ENCODE measurements around the gene ABCD4.

DNA sequence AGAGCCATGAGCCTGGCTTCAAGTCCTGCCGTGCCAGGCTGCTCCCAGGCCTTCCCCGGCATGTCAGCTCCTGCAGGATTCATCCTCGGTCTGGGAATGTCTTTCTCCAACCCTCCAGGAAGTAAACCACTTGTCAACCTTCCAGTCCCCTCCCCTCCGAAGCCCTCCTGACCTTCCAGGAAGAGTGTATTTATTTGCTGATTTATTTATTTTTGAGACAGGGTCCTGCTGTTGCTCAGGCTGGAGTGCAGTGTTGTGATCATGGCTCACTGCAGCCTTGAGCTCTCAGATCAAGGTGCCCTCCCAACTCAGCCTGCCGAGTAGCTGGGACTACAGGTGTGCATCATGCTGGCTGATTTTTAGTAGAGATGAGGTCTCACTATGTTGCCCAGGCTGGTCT is 38.8 kb downstream of the ABCD4 start:
- TF ChIP-seq CTCF (IDR thresholded peaks at IDR 0.05) (no peak), RFX5 (IDR thresholded peaks at IDR 0.05) (no peak), POLR2A (IDR thresholded peaks at IDR 0.05; ENCODE audit: low read length) (no peak), CHD2 (IDR thresholded peaks at IDR 0.05; ENCODE audit: low read length, partially characterized antibody) (no peak), JUNB (IDR thresholded peaks at IDR 0.05) (no peak), ELK1 (IDR thresholded peaks at IDR 0.05; ENCODE audit: low read depth, low read length) (no peak), GATA3 (IDR thresholded peaks at IDR 0.05; ENCODE audit: borderline replicate concordance) (no peak), KDM5A (IDR thresholded peaks at IDR 0.05) (no peak), ZSCAN20 (CRISPR knock-in tag; IDR thresholded peaks at IDR 0.05) (no peak), SMC3 (IDR thresholded peaks at IDR 0.05) (no peak), USF2 (IDR thresholded peaks at IDR 0.05) (no peak), NPAS2 (CRISPR knock-in tag; IDR thresholded peaks at IDR 0.05; ENCODE audit: borderline replicate concordance) (no peak)
- TF ChIP-seq, protein P1, sequence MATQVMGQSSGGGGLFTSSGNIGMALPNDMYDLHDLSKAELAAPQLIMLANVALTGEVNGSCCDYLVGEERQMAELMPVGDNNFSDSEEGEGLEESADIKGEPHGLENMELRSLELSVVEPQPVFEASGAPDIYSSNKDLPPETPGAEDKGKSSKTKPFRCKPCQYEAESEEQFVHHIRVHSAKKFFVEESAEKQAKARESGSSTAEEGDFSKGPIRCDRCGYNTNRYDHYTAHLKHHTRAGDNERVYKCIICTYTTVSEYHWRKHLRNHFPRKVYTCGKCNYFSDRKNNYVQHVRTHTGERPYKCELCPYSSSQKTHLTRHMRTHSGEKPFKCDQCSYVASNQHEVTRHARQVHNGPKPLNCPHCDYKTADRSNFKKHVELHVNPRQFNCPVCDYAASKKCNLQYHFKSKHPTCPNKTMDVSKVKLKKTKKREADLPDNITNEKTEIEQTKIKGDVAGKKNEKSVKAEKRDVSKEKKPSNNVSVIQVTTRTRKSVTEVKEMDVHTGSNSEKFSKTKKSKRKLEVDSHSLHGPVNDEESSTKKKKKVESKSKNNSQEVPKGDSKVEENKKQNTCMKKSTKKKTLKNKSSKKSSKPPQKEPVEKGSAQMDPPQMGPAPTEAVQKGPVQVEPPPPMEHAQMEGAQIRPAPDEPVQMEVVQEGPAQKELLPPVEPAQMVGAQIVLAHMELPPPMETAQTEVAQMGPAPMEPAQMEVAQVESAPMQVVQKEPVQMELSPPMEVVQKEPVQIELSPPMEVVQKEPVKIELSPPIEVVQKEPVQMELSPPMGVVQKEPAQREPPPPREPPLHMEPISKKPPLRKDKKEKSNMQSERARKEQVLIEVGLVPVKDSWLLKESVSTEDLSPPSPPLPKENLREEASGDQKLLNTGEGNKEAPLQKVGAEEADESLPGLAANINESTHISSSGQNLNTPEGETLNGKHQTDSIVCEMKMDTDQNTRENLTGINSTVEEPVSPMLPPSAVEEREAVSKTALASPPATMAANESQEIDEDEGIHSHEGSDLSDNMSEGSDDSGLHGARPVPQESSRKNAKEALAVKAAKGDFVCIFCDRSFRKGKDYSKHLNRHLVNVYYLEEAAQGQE (IDR thresholded peaks at IDR 0.05): no peak
